Measurements from ENCODE around the gene TGM1. TPM values are rescaled to one million over a fixed set of nuclear protein-coding genes. Genes with fewer than 3 reads are reported as not detected.
A peak's percentile ranks its signal among the peaks of the same experiment; 100 is the strongest.
"Not testable (repeated sequence)": the region's sequence is repeated elsewhere in the genome, so short reads cannot be mapped to it uniquely, and the experiment has no call there.

TGM1 gene
- total RNA-seq, 1 donor from 2014 or later = 88.7 TPM

GRCh38 chr14:24246765-24247212 lies 16.2 kb downstream of the TGM1 start:
- FAIRE-seq = no peak

GRCh38 chr14:24245350-24245749 lies 17.6 kb downstream of the TGM1 start:
- peaks cover 11% of the 10 kb centered on the region for H3K36me3 ChIP-seq (ENCODE audit: control insufficient read depth, insufficient read depth, low read length)
- not testable (repeated sequence) for H3K4me3 ChIP-seq (ENCODE audit: low read depth, low read length); H3K27me3 ChIP-seq (ENCODE audit: control insufficient read depth, insufficient read depth, low read length); FAIRE-seq; DNase-seq (ENCODE audit: low read depth)

More at GRCh38 chr14:24246765-24247212, 16.2 kb downstream of the TGM1 start:
- Histone ChIP-seq H3K27me3 (ENCODE audit: control insufficient read depth, insufficient read depth, low read length) (no peaks in the 10 kb centered on the region), H3K36me3 (ENCODE audit: control insufficient read depth, insufficient read depth, low read length) (peaks cover 5% of the 10 kb centered on the region), H3K4me3 (ENCODE audit: low read depth, low read length) (no peak overlapping the region)
- DNase-seq (ENCODE audit: low read depth) = no peak
- TF ChIP-seq, protein P1, sequence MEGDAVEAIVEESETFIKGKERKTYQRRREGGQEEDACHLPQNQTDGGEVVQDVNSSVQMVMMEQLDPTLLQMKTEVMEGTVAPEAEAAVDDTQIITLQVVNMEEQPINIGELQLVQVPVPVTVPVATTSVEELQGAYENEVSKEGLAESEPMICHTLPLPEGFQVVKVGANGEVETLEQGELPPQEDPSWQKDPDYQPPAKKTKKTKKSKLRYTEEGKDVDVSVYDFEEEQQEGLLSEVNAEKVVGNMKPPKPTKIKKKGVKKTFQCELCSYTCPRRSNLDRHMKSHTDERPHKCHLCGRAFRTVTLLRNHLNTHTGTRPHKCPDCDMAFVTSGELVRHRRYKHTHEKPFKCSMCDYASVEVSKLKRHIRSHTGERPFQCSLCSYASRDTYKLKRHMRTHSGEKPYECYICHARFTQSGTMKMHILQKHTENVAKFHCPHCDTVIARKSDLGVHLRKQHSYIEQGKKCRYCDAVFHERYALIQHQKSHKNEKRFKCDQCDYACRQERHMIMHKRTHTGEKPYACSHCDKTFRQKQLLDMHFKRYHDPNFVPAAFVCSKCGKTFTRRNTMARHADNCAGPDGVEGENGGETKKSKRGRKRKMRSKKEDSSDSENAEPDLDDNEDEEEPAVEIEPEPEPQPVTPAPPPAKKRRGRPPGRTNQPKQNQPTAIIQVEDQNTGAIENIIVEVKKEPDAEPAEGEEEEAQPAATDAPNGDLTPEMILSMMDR (IDR thresholded peaks at IDR 0.05; ENCODE audit: insufficient read depth, low read length, severe bottlenecking) = no peak

- peak overlapping the region; percentile 81 for H3K4me3 ChIP-seq (ENCODE audit: low read depth, low read length)
- DNase-seq (ENCODE audit: low read depth) (peak; percentile 19), FAIRE-seq (no peak)
- H3K27me3 ChIP-seq (ENCODE audit: control insufficient read depth, insufficient read depth, low read length) = no peaks in the 10 kb centered on the region
- TF ChIP-seq, protein P1 (IDR thresholded peaks at IDR 0.05; ENCODE audit: insufficient read depth, low read length, severe bottlenecking) = no peak
- peaks cover 12% of the 10 kb centered on the region for H3K36me3 ChIP-seq (ENCODE audit: control insufficient read depth, insufficient read depth, low read length)
Observed at GRCh38 chr14:24243336-24243836, 19.6 kb downstream of the TGM1 start.

GRCh38 chr14:24241829-24242443 lies 21.0 kb downstream of the TGM1 start:
- FAIRE-seq (no peak), DNase-seq (ENCODE audit: low read depth) (peak; percentile 82)
- TF ChIP-seq, protein P1 (IDR thresholded peaks at IDR 0.05; ENCODE audit: insufficient read depth, low read length, severe bottlenecking) = peak; percentile 66

DNA sequence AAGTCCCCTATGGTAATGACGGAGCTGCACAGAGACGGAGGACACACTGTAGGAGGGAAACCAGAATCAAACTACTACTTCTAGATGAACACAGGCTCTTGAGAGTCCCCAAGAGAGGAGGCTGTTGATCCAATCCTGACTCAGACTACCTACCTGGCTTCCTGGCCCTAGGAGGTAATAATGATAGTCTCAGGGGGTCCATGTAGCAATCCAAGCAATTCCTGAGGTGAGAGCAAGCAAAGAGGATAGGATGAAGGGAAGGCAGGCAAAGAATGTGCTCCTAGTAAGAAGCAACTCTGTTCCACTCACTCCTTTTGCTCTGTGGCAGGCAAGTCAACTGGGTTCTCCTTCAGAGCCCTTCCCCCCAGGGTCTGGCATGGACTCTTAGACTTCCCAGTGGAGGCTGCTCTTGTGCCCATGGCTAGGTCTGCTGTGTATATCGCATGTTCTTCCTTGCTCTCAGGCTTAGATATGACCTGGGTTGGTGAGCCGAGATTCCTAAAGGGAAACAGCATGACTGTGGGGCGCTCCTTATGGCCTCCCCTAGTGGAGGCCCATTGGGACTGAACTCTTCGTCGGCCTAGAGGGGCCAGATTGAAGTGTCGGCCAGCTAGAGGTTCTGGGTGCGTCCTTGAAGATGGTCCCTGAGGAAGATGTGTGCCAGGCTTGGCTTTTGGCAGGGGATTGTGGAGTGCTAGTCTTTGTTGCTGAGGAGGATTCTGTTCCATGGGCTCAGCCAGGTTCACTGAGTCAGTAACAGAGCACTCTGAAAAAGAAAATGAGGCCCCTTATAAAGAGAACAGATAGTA lies 22.7 kb downstream of the TGM1 start:
- H3K4me3 ChIP-seq (ENCODE audit: low read depth, low read length) = peak overlapping the region; percentile 15
- H3K36me3 ChIP-seq (ENCODE audit: control insufficient read depth, insufficient read depth, low read length) = peaks cover 23% of the 10 kb centered on the region
- FAIRE-seq (no peak), DNase-seq (ENCODE audit: low read depth) (no peak)
- H3K27me3 ChIP-seq (ENCODE audit: control insufficient read depth, insufficient read depth, low read length) = no peaks in the 10 kb centered on the region
- TF ChIP-seq, protein P1 (IDR thresholded peaks at IDR 0.05; ENCODE audit: insufficient read depth, low read length, severe bottlenecking) = no peak

More at GRCh38 chr14:24241829-24242443, 21.0 kb downstream of the TGM1 start:
- Histone ChIP-seq H3K36me3 (ENCODE audit: control insufficient read depth, insufficient read depth, low read length) (peaks cover 17% of the 10 kb centered on the region), H3K27me3 (ENCODE audit: control insufficient read depth, insufficient read depth, low read length) (no peaks in the 10 kb centered on the region), H3K4me3 (ENCODE audit: low read depth, low read length) (peak overlapping the region; percentile 81)

- DNase-seq (ENCODE audit: low read depth) = peak; percentile 38
- Histone ChIP-seq H3K4me3 (ENCODE audit: low read depth, low read length) (no peak overlapping the region), H3K36me3 (ENCODE audit: control insufficient read depth, insufficient read depth, low read length) (peaks cover 26% of the 10 kb centered on the region), H3K27me3 (ENCODE audit: control insufficient read depth, insufficient read depth, low read length) (no peaks in the 10 kb centered on the region)
- TF ChIP-seq, protein P1 (IDR thresholded peaks at IDR 0.05; ENCODE audit: insufficient read depth, low read length, severe bottlenecking) = no peak
- FAIRE-seq = no peak
Observed at GRCh38 chr14:24238527-24239037, 24.4 kb downstream of the TGM1 start.

Data from bronchial epithelial cell (primary cell).